ENCODE results near the gene ARHGAP30. TPM values are rescaled to one million over a fixed set of nuclear protein-coding genes. Genes with fewer than 3 reads are reported as not detected.
A peak's percentile ranks its signal among the peaks of the same experiment; 100 is the strongest.

The ARHGAP30 gene
- polyA plus RNA-seq, 1 donor = 5.7 TPM

- peaks cover 15% of the 10 kb centered on the region for H3K27me3 ChIP-seq (ENCODE audit: control insufficient read depth, insufficient read depth, low read length)
- no CpG with 5 or more reads among the region's 5 CpGs for WGBS (ENCODE audit: insufficient coverage, low lambda C conversion rate)
- H3K27ac ChIP-seq (ENCODE audit: low read length) = no peak overlapping the region
Measured at GRCh38 chr1:161081519-161081918, 11.8 kb upstream of the ARHGAP30 start.

DNA sequence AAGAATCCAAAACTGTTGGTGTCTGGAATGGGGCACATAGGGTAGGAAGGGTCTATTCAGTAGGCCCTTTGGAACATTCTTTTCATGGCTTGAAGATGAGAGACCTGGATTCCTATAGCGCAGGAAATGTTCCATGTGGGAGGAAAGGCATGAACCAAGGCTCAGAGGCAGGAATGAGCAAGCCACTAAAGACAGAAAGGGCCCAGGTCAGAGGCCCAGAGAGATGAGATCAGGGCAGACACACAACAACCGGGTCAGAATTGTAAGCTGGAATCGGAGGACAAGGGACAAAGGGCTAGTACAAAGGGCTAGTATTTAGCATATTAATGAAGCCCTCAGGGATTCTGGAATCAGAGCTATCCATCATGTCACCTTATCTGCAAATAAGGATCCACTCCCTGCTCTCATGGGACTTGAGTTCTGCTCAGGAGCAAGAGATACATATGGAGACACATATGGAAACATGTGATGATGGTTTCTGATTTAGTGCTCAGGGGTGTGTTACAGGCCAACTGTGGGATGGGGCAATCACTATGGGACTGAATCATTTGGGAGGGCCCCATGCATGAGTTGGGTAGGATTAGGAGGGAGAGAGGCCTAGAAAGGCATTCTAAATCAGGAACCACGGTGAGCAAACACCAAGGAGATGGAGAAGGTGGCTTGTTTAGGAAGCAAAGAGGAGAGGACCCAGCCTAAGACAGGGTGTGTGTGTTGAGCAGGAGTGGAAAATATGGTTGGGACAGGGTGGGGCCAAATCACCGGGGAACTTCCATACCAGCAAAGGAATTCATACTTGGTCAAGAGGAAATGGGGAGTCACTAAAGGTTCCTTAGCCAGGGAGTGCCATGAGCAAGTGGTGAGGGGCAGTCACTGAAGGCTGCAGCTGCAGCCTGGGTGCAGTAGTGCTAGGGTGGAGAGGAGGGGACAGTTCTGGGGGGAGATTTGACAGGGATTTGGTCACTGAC is 11.0 kb upstream of the ARHGAP30 start:
- Histone ChIP-seq H3K27me3 (ENCODE audit: control insufficient read depth, insufficient read depth, low read length) (peaks cover 15% of the 10 kb centered on the region), H3K4me3 (ENCODE audit: low read length) (no peak overlapping the region), H3K9me3 (ENCODE audit: control insufficient read depth, low read depth, low read length) (peaks cover 5% of the 10 kb centered on the region), H3K27ac (ENCODE audit: low read length) (no peak overlapping the region), H3K36me3 (ENCODE audit: control insufficient read depth, insufficient read depth, low read length) (no peaks in the 10 kb centered on the region), H3K4me1 (ENCODE audit: control insufficient read depth, insufficient read depth, low read length) (peaks cover 26% of the 10 kb centered on the region)
- DNase-seq = peak in 1 of 2 donors; percentile 1
- WGBS (ENCODE audit: insufficient coverage, low lambda C conversion rate) = no CpG with 5 or more reads among the region's 5 CpGs

More at GRCh38 chr1:161081519-161081918, 11.8 kb upstream of the ARHGAP30 start:
- Histone ChIP-seq H3K4me1 (ENCODE audit: control insufficient read depth, insufficient read depth, low read length) (peaks cover 31% of the 10 kb centered on the region), H3K9me3 (ENCODE audit: control insufficient read depth, low read depth, low read length) (peaks cover 5% of the 10 kb centered on the region), H3K36me3 (ENCODE audit: control insufficient read depth, insufficient read depth, low read length) (no peaks in the 10 kb centered on the region), H3K4me3 (ENCODE audit: low read length) (no peak overlapping the region)
- no peak for DNase-seq

DNA sequence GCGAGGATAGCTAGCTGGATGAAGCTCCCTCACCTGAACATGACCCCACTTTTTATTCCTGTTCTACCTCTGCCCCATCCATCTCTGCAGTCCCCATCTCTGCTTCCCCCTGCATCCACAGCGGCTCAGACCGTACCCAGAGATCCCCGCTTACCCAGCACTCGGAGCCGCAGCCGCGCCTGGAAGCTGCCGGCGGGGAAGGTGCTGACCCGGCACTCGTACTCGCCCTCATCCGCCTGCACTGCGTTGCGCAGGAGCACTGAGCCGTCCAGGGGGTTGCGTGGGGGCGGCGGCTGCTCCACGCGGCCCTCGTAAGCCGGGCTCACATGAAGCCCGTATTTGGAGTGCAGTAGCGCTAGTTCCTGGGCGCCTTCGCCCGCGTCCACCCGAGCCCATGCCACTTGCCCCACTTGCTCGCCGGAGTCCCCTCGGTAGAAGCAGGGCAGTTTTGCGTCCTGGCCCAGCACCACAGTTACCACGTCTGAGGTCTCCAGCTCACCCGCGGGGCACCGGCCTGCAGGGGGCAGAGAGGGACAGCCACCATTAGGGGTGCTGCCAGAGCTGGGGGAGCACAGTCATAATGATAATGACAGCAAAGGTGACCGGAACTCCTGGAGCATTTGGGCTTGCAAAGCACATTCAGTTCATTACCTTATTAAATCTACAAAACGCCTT is 9.9 kb upstream of the ARHGAP30 start:
- Histone ChIP-seq H3K4me3 (ENCODE audit: low read length) (no peak overlapping the region), H3K9me3 (ENCODE audit: control insufficient read depth, low read depth, low read length) (peaks cover 5% of the 10 kb centered on the region), H3K27ac (ENCODE audit: low read length) (no peak overlapping the region), H3K36me3 (ENCODE audit: control insufficient read depth, insufficient read depth, low read length) (no peaks in the 10 kb centered on the region), H3K27me3 (ENCODE audit: control insufficient read depth, insufficient read depth, low read length) (peaks cover 15% of the 10 kb centered on the region), H3K4me1 (ENCODE audit: control insufficient read depth, insufficient read depth, low read length) (peaks cover 19% of the 10 kb centered on the region)
- DNase-seq = peak in 1 of 2 donors; percentile 1
- 100% methylated on average over 1 of the region's 41 CpGs for WGBS (ENCODE audit: insufficient coverage, low lambda C conversion rate)

- H3K4me3 ChIP-seq (ENCODE audit: low read length) = no peak overlapping the region
- no CpG with 5 or more reads among the region's 9 CpGs for WGBS (ENCODE audit: insufficient coverage, low lambda C conversion rate)
- H3K27me3 ChIP-seq (ENCODE audit: control insufficient read depth, insufficient read depth, low read length) = peaks cover 15% of the 10 kb centered on the region
- H3K9me3 ChIP-seq (ENCODE audit: control insufficient read depth, low read depth, low read length) = peaks cover 5% of the 10 kb centered on the region
- H3K4me1 ChIP-seq (ENCODE audit: control insufficient read depth, insufficient read depth, low read length) = no peaks in the 10 kb centered on the region
- H3K27ac ChIP-seq (ENCODE audit: low read length) = no peak overlapping the region
- no peaks in the 10 kb centered on the region for H3K36me3 ChIP-seq (ENCODE audit: control insufficient read depth, insufficient read depth, low read length)
- DNase-seq = no peak
Measured at GRCh38 chr1:161077426-161077825, 7.7 kb upstream of the ARHGAP30 start.

GRCh38 chr1:161076410-161076809 is 6.7 kb upstream of the ARHGAP30 start:
- H3K36me3 ChIP-seq (ENCODE audit: control insufficient read depth, insufficient read depth, low read length) = no peaks in the 10 kb centered on the region
- H3K9me3 ChIP-seq (ENCODE audit: control insufficient read depth, low read depth, low read length) = peaks cover 5% of the 10 kb centered on the region
- H3K4me3 ChIP-seq (ENCODE audit: low read length) = no peak overlapping the region
- no peaks in the 10 kb centered on the region for H3K4me1 ChIP-seq (ENCODE audit: control insufficient read depth, insufficient read depth, low read length)
- H3K27me3 ChIP-seq (ENCODE audit: control insufficient read depth, insufficient read depth, low read length) = peaks cover 15% of the 10 kb centered on the region
- no peak overlapping the region for H3K27ac ChIP-seq (ENCODE audit: low read length)
- no peak for DNase-seq

DNA sequence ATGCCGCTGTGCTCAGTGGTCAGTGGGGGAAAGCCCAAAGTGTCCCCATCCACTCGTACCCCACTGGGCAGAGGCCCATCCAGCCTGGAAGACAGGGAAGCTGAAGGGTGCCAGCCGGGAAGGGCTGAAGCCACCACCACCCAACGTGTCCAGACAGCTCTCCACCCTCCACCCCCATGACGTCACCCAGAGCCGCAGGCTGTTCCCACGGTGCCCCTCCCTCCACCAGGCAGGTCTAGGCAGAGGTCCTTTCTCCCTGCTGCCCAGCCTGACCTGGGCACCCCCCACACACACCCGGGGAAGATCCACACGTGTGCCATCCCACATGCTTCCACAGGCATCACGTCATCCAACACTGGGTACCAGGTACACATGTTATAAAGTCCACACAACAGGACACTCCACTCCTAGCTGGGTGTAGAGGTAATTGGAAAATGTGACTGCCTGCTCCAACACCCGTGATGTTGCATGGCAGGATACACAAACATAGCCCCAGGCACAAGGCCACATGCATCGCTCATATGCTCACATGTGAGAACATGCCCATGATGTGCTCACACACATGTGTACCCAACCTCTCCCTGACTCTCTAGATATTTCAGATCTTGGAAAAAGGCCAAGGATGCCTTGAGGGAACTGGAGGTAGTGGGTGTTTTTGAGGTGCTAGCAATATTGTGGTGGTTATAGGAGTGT is 5.1 kb upstream of the ARHGAP30 start:
- WGBS (ENCODE audit: insufficient coverage, low lambda C conversion rate) = no CpG with 5 or more reads among the region's 12 CpGs
- Histone ChIP-seq H3K36me3 (ENCODE audit: control insufficient read depth, insufficient read depth, low read length) (no peaks in the 10 kb centered on the region), H3K4me3 (ENCODE audit: low read length) (no peak overlapping the region), H3K27ac (ENCODE audit: low read length) (no peak overlapping the region), H3K9me3 (ENCODE audit: control insufficient read depth, low read depth, low read length) (peaks cover 5% of the 10 kb centered on the region), H3K4me1 (ENCODE audit: control insufficient read depth, insufficient read depth, low read length) (no peaks in the 10 kb centered on the region), H3K27me3 (ENCODE audit: control insufficient read depth, insufficient read depth, low read length) (peaks cover 10% of the 10 kb centered on the region)
- DNase-seq = no peak

DNA sequence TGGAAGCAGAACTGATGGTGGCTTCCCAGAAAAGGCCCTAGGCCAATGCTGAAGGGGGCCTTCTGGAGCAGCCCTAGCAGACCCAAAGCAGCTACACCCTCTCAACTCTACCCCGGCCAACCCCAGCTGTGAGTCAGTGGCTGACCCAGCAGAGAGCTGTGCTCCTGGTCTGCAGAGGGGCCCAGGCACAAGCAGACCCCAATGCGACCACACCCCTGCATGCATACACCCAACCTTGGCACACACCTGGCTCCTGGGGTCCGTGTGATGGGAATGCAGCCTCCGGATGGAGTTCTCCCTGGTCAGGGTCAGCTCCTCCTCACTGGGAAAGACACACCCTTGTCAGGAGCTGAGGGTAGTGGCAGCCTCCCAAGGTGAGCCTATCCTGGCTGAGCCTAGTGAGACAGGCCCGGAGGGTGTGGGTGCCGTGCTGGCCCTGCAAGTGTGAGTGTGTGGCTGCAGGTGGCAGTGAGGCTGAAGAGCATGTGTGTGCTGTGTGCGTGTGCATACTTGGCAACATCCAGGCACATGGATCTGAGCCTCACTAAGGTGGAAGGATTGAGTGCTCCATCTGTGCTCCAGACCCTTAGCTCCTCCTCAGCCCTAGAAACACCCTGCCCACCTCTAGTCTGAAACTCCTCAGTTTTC is 3.9 kb upstream of the ARHGAP30 start:
- Histone ChIP-seq H3K4me1 (ENCODE audit: control insufficient read depth, insufficient read depth, low read length) (no peaks in the 10 kb centered on the region), H3K9me3 (ENCODE audit: control insufficient read depth, low read depth, low read length) (no peaks in the 10 kb centered on the region), H3K4me3 (ENCODE audit: low read length) (no peak overlapping the region), H3K27me3 (ENCODE audit: control insufficient read depth, insufficient read depth, low read length) (no peaks in the 10 kb centered on the region), H3K36me3 (ENCODE audit: control insufficient read depth, insufficient read depth, low read length) (no peaks in the 10 kb centered on the region), H3K27ac (ENCODE audit: low read length) (no peak overlapping the region)
- WGBS (ENCODE audit: insufficient coverage, low lambda C conversion rate) = no CpG with 5 or more reads among the region's 7 CpGs
- no peak for DNase-seq

DNA sequence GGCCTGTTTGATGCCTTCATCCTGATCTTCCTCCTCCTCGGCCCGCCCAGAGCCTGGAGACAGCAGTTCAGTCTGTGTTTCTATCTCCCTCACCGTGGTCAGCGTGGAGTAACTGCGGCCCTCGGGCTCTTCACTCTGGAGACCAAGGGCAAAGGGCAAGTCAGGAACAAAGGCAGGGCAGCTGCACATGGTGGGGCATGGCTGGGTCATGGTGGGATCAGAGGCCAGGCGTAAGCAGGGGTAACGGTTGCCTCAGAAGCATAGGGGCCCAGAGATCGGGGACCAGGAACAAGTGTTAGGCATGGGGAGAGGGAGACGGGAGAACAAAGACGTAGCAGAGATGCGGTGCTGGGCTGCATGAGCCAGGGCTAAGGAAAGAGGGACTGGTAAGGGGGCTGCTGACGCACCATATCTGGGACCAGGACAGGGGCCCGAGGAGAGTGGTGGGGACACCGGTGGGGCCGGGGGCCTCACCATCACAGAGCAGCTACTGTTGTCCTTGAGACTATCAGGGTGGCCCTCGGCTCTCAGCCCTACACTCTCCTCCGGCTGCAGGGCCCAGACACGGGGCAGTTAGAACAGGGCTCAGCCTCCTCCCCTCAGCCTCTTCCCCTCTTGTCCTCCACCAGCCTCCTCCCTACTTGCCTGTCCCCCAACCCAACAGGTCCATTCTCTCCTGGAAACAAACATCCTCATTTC is 3.2 kb upstream of the ARHGAP30 start:
- no peak overlapping the region for H3K4me3 ChIP-seq (ENCODE audit: low read length)
- H3K27me3 ChIP-seq (ENCODE audit: control insufficient read depth, insufficient read depth, low read length) = no peaks in the 10 kb centered on the region
- no peaks in the 10 kb centered on the region for H3K36me3 ChIP-seq (ENCODE audit: control insufficient read depth, insufficient read depth, low read length)
- no peaks in the 10 kb centered on the region for H3K4me1 ChIP-seq (ENCODE audit: control insufficient read depth, insufficient read depth, low read length)
- no CpG with 5 or more reads among the region's 19 CpGs for WGBS (ENCODE audit: insufficient coverage, low lambda C conversion rate)
- no peak for DNase-seq
- no peaks in the 10 kb centered on the region for H3K9me3 ChIP-seq (ENCODE audit: control insufficient read depth, low read depth, low read length)
- no peak overlapping the region for H3K27ac ChIP-seq (ENCODE audit: low read length)

- H3K27ac ChIP-seq (ENCODE audit: low read length) = no peak overlapping the region
- H3K4me3 ChIP-seq (ENCODE audit: low read length) = no peak overlapping the region
- no peaks in the 10 kb centered on the region for H3K27me3 ChIP-seq (ENCODE audit: control insufficient read depth, insufficient read depth, low read length)
- H3K36me3 ChIP-seq (ENCODE audit: control insufficient read depth, insufficient read depth, low read length) = no peaks in the 10 kb centered on the region
- H3K9me3 ChIP-seq (ENCODE audit: control insufficient read depth, low read depth, low read length) = no peaks in the 10 kb centered on the region
- DNase-seq = peak in 1 of 2 donors; percentile 33
- WGBS (ENCODE audit: insufficient coverage, low lambda C conversion rate) = no CpG with 5 or more reads among the region's 9 CpGs
- H3K4me1 ChIP-seq (ENCODE audit: control insufficient read depth, insufficient read depth, low read length) = no peaks in the 10 kb centered on the region
Measured at GRCh38 chr1:161071886-161072371, 2.2 kb upstream of the ARHGAP30 start.

All from large intestine (tissue), 3 donors.